ENCODE measurements around the gene TMEM109.
"Not testable (repeated sequence)": the region's sequence is repeated elsewhere in the genome, so short reads cannot be mapped to it uniquely, and the experiment has no call there.

The TMEM109 gene

DNA sequence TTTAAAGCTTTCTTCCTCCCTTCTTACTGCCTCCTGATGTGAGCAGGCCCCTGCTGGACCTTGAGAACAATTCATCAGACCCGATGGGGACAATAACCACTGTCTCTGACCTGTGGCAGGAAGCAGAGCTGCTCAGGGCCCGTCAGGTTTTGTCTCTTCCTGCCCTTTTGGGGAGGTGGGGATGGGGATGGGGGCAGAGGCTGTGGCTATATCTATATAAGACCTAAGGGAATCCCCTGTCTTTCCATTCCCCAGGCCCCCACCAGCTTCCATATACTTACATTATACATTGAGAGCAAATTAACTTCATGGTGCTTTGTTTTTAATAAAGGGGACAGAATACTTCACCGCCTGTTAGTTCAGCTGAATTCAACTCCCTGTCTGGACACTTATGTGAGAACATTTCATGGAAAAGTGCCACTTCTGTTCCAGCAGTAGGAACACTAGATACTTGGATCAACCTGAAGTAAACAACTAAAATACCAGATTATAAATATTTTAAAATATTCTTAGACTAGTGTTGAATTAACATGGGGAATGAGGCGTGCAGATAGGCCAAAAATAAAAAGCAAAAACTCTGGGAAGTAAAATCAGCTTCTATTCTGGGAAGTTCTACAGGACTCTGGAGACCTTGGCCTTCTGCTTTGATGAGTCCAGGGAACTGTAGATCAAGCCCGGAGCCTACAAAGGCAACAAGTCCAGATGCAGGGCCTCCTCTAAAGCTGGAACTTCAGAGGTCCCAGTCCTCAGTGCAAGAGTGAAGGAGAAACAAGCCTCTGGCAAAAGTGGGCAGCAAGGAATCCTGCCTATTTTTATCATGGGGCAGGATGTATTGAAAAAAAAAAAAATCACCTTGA is 35.5 kb upstream of the TMEM109 start:
- DNase-seq (ENCODE audit: low read depth in 3 of 3), result no peak

DNA sequence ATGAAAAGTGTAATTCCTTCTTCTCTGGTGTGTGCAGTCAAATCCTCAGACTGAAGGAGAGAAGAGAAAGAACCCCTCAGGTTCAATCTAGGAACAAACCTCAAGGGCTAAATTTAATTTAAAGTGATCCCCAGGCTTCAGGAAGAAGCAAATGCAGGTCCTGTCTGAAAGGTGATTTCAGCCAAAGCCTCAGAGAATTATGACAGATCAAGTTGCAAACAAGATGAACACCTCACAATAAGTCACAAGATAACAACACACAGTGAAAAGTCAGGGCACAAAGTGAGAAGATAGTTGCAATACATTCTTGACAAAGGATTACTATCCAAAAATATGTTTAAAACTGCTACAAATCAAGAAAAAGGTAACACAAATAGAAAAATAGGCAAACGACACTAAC is 34.9 kb upstream of the TMEM109 start:
- DNase-seq (ENCODE audit: low read depth in 3 of 3), result no peak

- no peak for DNase-seq (ENCODE audit: low read depth in 3 of 3)
Measured at GRCh38 chr11:60879971-60880588, 33.9 kb upstream of the TMEM109 start.

GRCh38 chr11:60880643-60881282 is 33.2 kb upstream of the TMEM109 start:
- no peak for DNase-seq (ENCODE audit: low read depth in 3 of 3)

DNA sequence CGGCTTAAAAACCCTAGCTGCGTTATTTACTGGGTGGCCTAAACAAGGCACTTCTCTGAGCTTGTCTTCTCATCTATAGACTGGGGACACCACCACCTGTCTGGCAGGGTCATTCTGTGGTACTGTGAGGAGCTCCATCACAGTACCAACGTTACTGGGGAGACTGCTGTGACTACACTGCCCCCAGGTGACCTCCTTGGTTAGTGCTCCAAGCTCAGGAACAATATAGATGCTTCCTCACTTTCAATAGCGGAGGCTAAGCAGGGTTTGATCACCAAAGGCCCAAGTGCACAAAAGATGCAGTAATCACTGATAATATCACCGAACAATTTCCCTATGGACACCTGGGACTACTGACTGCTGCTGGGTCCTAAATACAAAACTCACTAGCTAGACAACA is 26.4 kb upstream of the TMEM109 start:
- DNase-seq (ENCODE audit: low read depth in 3 of 3), result peak in 1 of 3 experiments; percentile 19

GRCh38 chr11:60889869-60890311 is 24.1 kb upstream of the TMEM109 start:
- no peak for DNase-seq (ENCODE audit: low read depth in 3 of 3)

DNA sequence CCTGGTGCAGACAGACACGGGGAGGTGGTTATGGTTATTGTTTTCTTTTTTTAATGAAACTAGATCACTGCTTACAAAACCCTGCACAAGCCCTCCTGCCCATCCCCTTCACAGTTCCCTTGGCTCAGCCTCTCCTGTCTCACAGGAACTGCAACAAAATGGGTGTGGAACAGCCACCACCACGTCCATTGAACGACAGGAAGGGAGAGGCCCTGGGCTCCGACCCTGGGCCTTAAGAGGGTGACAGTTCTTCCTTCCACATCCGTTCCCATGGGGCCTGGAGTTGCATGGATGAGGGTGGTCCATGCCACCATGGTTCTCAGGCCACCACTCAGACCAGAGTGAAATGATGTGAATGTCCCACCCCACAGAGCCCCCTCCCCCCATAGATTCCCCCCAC is 23.3 kb upstream of the TMEM109 start:
- DNase-seq (ENCODE audit: low read depth in 3 of 3), result no peak

DNA sequence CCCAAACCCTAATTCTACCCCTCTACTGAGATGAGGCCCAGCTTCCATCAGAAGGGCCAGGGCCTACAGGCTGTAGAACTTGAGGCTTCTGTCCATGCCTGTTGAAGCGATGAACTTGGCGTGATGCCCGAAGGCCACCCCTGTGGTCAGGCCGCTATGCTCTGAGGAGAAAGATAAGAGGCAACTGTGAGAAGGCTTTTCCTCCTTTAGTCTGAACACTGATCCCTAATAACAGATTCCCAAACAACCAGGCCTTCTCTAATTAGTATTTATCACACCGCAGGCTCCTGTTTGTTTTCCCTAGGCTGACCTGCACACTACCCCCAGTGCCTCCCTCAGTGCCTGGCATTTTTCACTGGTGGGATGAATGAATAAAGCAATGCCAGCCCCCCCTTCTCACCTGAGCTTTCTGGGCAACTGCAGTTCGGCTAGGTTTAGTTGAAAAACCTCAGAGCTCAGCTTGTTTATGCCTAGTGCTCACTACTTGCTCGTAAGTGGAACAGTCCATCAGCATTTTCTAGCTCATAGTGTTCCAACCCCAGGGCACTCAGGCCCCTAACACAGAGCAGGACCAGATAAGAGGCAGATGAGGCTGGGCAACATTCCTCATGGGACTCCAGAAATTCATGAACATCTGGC is 22.7 kb upstream of the TMEM109 start:
- DNase-seq (ENCODE audit: low read depth in 3 of 3), result no peak

- no peak for DNase-seq (ENCODE audit: low read depth in 3 of 3)
Measured at GRCh38 chr11:60895687-60896086, 18.3 kb upstream of the TMEM109 start.

- no peak for DNase-seq (ENCODE audit: low read depth in 3 of 3)
Measured at GRCh38 chr11:60897496-60897895, 16.5 kb upstream of the TMEM109 start.

- DNase-seq (ENCODE audit: low read depth in 3 of 3), result no peak
Measured at GRCh38 chr11:60899046-60899936, 14.7 kb upstream of the TMEM109 start.

GRCh38 chr11:60899977-60900376 is 14.0 kb upstream of the TMEM109 start:
- no peak for DNase-seq (ENCODE audit: low read depth in 3 of 3)

- no peak for DNase-seq (ENCODE audit: low read depth in 3 of 3)
Measured at GRCh38 chr11:60900673-60901404, 13.1 kb upstream of the TMEM109 start.

DNA sequence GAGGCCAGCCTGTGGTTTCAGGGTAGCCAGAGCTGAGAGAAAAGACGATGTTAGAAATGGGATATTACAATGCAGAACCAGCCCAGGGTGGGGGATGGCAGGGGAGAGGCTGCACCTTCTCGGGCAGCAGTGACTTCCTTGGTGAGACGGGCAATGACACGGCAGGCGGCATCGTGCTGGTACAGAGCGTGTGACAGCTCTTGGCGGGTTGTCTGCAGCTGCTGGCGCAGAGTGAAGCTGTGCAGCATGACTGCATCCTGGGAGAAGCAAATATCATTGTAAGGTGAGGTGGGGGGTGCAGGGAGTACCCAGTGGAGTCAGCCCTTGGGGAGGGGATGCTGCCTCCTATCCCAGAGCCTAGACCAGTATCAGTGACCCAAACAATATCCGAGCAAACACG is 11.3 kb upstream of the TMEM109 start:
- no peak for DNase-seq (ENCODE audit: low read depth in 3 of 3)

- no peak for DNase-seq (ENCODE audit: low read depth in 3 of 3)
Measured at GRCh38 chr11:60905047-60905446, 8.9 kb upstream of the TMEM109 start.

DNA sequence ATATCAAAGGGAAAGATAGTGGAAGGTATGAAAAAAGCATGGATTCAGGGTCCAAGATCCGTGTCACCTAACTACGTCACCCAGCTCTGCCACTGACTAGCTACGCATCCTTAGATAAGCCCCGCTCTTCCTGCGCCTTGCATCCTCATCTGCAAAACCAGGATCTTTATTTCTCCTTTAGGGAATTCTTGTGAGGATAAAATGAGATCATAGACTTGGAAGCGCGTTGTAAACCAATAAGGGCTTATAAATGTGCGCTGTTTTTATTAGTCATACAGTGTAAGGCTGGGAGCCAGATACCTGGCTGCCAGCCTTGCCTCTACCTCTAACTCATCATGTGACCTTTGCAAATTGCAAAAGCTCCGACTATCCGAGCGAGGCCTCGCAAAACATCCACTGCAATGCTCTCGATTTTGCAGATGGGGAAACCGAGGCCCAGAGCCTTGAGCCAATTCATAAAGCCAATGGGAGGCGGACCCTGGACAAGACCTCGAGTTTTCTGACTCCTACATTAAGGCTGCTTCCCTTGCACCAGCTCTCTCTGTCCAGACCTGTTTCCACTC is 8.3 kb upstream of the TMEM109 start:
- DNase-seq (ENCODE audit: low read depth in 3 of 3), result no peak

DNA sequence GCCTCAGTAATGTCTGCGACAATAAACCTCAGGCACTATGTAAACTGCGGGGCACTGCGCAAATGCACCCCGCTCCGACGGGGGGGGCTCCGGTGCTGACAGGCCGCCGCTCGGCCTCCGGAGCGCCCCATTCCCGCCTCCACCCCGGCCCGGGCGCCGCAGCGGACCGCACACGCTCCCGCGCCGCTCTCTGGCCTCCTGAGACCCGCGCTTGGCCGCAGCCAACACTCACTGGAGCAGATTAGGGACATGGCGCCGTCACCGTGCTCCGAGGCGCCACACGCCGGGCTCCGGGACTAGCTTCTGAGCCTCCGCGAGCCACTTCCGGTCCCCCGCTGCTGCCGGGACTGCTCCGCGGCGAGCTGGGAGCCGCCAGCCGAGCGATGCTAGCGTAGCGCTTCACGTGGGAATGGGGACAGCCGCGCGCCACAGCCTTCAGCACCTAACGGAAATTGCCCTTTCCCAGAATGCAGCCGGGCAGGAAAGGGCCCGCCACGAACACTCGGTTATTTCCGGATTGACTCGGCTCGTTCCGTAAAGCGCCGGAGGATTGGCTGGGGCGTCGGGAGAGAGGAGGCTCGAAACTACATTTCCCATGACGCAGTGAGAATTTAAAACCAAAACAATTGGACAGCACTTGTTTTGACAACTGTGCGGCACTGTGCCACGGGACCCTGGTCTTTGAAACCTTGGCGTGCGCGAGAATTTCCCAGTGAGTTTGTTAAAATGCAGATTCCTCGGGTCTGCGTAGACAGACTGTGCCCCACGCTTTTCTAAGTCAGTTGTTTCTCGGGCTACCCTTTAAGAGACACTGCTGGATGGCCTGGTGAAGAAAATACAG is 7.6 kb upstream of the TMEM109 start, which contains the start of gene PRPF19:
Gene PRPF19, minus strand, starts transcription at position 454 of the 841 bp plus-strand sequence. Its CDS starts 203 bp downstream, at position 251.
- DNase-seq (ENCODE audit: low read depth in 3 of 3), result peak; percentile 94 to 99 (median 98)

DNA sequence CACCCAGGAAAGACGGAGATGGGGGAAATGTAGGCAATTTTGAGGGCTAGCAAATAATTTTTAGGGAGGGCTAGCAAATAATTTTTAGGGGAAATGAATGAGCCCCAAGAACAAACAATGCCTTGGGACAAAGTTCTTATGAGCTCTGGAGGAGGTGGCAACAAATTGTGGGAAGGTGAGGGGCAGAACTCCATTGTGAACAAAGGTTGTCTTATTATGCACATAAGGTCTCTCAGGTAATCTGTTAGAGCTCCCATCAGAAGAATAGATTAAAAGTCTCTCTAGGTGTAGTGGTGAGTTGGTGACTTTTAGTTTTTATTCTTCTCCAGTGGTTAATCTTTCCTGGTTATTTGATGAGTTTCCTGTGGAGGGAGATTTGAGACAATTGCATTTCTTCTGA is 5.2 kb upstream of the TMEM109 start:
- no peak for DNase-seq (ENCODE audit: low read depth in 3 of 3)

- not testable (repeated sequence) for DNase-seq (ENCODE audit: low read depth in 3 of 3)
Measured at GRCh38 chr11:60909680-60910280, 4.2 kb upstream of the TMEM109 start.

All from stimulated activated CD4-positive, alpha-beta T cell treated with anti-CD3 and anti-CD28 coated beads, TNF-alpha, amount 100 ng/mL, for 24 hours (primary cell).